ENCODE data around the gene METTL9.

GRCh38 chr16:21590287-21590686 lies 9.1 kb upstream of the METTL9 start:
- TF ChIP-seq CTCF (IDR thresholded peaks at IDR 0.05) = no peak
- no peak for TF ChIP-seq POLR2A (IDR thresholded peaks at IDR 0.05)
